MCF 10A (cell line): ENCODE data around the gene ISM1. TPM values are rescaled to one million over a fixed set of nuclear protein-coding genes. Genes with fewer than 3 reads are reported as not detected.
A peak's percentile ranks its signal among the peaks of the same experiment; 100 is the strongest.

ENCODE experiments used
- BruUV-seq: library from RNA; stranded (reverse); fragments of 400-500 nt; replicated peaks from 2 replicates; lab custom pipeline; 2021; lab: Mats Ljungman, UMichigan
- CTCF ChIA-PET: fragments of 300-600 bp; sonication (Branson Sonifier 250); formaldehyde crosslinking; extraction: SDS; loops from one replicate; lab custom pipeline; 2021; ENCODE audit warnings: antibody characterized with exemption, inconsistent platforms; lab: Yijun Ruan, JAX
- POLR2A ChIA-PET: fragments of 300-600, 350-650 bp; sonication (Branson Sonifier 250); formaldehyde crosslinking; extraction: SDS; loops from one replicate; lab custom pipeline; 2020; ENCODE audit warnings: antibody characterized with exemption, inconsistent platforms; lab: Yijun Ruan, JAX
- DNase-seq: peaks from one replicate; pipeline ENCODE4 v3.0.0-alpha.2; 2018; ENCODE audit not compliant: unreplicated experiment
- H3K27ac Mint-ChIP-seq: one replicate; pipeline ENCODE4 v1.8.0; 2022; ENCODE audit warnings: mild to moderate bottlenecking, low read depth, mixed read lengths; ENCODE audit not compliant: unreplicated experiment
- H3K27me3 Mint-ChIP-seq: one replicate; pipeline ENCODE4 v1.8.0; 2022; ENCODE audit warnings: mixed read lengths; ENCODE audit not compliant: insufficient read depth, unreplicated experiment
- H3K36me3 Mint-ChIP-seq: one replicate; pipeline ENCODE4 v1.8.0; 2022; ENCODE audit warnings: mild to moderate bottlenecking, moderate library complexity, mixed read lengths; ENCODE audit not compliant: insufficient read depth, unreplicated experiment
- H3K4me1 Mint-ChIP-seq: one replicate; pipeline ENCODE4 v1.8.0; 2022; ENCODE audit warnings: mixed read lengths; ENCODE audit not compliant: insufficient read depth, unreplicated experiment
- H3K4me3 Mint-ChIP-seq: one replicate; pipeline ENCODE4 v1.8.0; 2022; ENCODE audit warnings: mild to moderate bottlenecking, moderate library complexity, mixed read lengths; ENCODE audit not compliant: unreplicated experiment
- H3K9me3 Mint-ChIP-seq: one replicate; pipeline ENCODE4 v1.8.0; 2022; ENCODE audit warnings: mixed read lengths; ENCODE audit not compliant: unreplicated experiment
- intact Hi-C: fragments of 100-400 bp; cut with micrococcal nuclease; formaldehyde crosslinking; loops from 2 replicates; pipeline ENCODE4 v1.14.1; 2022
- total RNA-seq: library from RNA; stranded (reverse); gene quantifications from 2 replicates; pipeline ENCODE4 v1.2.3, GENCODE V29; 2022
- TF ChIP-seq, protein P1 (sequence below): fragments of 200-600 bp; IDR thresholded peaks from one replicate; pipeline ENCODE4 v1.8.0; 2022; ENCODE audit warnings: antibody characterized with exemption, mild to moderate bottlenecking; ENCODE audit not compliant: unreplicated experiment

The ISM1 gene
- total RNA-seq, 1 experiment from 2014 or later, result 1.0 TPM

DNA sequence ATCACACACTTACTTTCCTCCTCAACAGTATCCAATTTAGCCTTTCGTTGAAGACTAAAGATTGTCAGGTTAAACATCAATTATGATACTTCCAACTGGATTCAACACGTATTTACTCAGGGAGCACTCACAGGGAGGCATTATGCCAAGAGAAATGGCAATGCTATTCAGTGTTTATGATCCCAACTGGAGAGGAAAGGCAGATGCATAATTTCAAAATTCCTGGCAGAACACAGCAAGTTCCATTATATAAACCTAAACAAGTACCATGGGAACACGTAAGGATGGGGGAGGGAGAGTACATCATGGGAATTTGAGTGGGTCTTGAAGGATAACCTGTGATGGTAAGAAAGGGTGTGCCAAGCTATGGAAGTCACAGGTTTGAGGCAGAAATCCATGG lies 112.7 kb downstream of the ISM1 start:
- Mint-ChIP-seq H3K9me3 (no peaks in the 10 kb centered on the region), H3K27me3 (no peaks in the 10 kb centered on the region), H3K4me1 (peaks cover 11% of the 10 kb centered on the region), H3K36me3 (no peaks in the 10 kb centered on the region), H3K27ac (no peak overlapping the region), H3K4me3 (no peak overlapping the region)
- intact Hi-C loops, result no loop called here
- TF ChIP-seq, protein P1, sequence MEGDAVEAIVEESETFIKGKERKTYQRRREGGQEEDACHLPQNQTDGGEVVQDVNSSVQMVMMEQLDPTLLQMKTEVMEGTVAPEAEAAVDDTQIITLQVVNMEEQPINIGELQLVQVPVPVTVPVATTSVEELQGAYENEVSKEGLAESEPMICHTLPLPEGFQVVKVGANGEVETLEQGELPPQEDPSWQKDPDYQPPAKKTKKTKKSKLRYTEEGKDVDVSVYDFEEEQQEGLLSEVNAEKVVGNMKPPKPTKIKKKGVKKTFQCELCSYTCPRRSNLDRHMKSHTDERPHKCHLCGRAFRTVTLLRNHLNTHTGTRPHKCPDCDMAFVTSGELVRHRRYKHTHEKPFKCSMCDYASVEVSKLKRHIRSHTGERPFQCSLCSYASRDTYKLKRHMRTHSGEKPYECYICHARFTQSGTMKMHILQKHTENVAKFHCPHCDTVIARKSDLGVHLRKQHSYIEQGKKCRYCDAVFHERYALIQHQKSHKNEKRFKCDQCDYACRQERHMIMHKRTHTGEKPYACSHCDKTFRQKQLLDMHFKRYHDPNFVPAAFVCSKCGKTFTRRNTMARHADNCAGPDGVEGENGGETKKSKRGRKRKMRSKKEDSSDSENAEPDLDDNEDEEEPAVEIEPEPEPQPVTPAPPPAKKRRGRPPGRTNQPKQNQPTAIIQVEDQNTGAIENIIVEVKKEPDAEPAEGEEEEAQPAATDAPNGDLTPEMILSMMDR, result no peak
- no TSS peak for BruUV-seq
- CTCF ChIA-PET, result no interaction called here
- no peak for DNase-seq
- POLR2A ChIA-PET, result interaction anchor here (1.0 kb wide), 1 partner anchor 131 kb away, joined by 3 read pairs; no protein-coding TSS in a partner anchor

DNA sequence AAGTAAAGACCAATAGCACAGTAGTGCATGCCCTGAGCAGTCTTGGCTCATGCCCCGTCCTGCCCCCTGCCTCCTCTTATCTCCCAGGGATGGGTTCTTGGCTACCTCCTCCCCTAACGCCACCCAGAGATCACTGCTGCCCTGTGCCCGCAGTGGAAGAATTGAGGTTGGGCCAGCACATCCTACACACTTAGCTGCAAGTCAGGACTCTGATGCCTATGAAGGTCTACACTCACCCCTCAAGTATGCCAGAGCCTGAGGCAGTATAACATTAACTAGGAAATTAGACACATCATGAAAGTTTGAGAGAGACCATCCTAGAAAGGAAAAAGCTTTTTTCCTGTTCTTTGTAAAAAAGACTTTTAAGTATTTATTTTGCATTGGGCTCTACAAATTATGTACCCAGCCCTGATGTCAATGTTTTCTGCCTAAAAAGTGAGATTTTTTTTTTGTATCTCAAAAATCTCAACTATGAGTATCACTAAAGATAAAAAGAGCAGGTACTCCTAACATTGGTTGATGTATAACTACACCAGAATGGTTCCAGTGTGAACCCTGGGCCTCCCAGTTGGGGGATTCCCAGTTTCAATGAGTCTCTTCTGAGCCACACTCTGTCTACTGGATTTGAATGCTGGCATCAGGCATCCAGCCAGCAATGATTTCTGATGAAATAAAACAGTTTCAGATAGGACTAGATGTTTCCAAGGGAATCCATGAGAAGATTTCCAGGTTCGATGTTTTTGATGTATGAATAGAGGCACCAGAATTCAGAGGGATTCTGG lies 115.4 kb downstream of the ISM1 start:
- Mint-ChIP-seq H3K27ac (peak overlapping the region; percentile 61), H3K36me3 (no peaks in the 10 kb centered on the region), H3K4me3 (no peak overlapping the region), H3K4me1 (peaks cover 11% of the 10 kb centered on the region), H3K9me3 (no peaks in the 10 kb centered on the region), H3K27me3 (no peaks in the 10 kb centered on the region)
- TF ChIP-seq, protein P1, result no peak
- ChIA-PET POLR2A (interaction anchor here (0.7 kb wide), 1 partner anchor 19 kb away, joined by 3 read pairs; no protein-coding TSS in a partner anchor), CTCF (interaction anchor here (0.7 to 1.0 kb wide), 2 partner anchors 25 to 210 kb away, joined by 3 to 4 read pairs; no protein-coding TSS in a partner anchor)
- no TSS peak for BruUV-seq
- intact Hi-C loops, result no loop called here
- peak; percentile 39 for DNase-seq

DNA sequence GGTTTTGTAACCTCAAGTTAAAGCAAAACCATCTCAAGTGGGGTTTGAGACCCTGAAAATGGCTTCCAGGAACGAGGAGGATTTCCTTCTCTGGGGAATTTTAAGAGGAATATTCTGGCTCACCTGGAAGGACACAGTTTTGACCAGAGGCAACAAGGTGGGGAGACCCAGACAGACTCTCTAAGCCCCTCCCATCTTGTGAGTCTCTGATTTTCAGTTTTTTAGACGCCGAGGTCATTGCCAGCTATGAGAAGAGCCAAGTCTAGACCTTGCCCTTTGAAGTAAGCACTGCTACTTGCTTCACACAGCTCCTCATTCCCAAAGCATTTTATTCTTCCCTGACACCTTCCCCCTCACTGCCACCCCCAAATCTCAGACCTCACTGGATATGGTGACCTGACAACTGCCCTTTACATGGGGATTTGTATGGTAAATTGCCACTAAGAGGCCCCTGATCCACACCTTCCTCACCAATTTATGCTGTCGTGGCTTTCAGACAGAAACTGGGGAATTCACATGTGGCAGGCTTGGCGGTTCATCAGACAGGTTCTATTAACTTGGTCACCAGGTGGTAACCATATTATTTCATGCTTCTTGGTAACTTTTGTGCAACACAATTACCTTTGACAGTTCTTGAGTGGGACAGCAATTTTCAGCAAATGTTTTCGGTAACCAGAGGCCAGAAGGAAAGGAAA lies 116.2 kb downstream of the ISM1 start:
- H3K4me1 Mint-ChIP-seq, result peaks cover 11% of the 10 kb centered on the region
- ChIA-PET POLR2A (no interaction called here), CTCF (interaction anchor here (0.7 to 1.0 kb wide), 2 partner anchors 26 to 210 kb away, joined by 3 to 4 read pairs; no protein-coding TSS in a partner anchor)
- H3K27ac Mint-ChIP-seq, result peak overlapping the region; percentile 61
- no peaks in the 10 kb centered on the region for H3K36me3 Mint-ChIP-seq
- TF ChIP-seq, protein P1, result no peak
- BruUV-seq, result no TSS peak
- H3K27me3 Mint-ChIP-seq, result no peaks in the 10 kb centered on the region
- H3K4me3 Mint-ChIP-seq, result no peak overlapping the region
- DNase-seq, result no peak
- intact Hi-C loops, result no loop called here
- no peaks in the 10 kb centered on the region for H3K9me3 Mint-ChIP-seq

DNA sequence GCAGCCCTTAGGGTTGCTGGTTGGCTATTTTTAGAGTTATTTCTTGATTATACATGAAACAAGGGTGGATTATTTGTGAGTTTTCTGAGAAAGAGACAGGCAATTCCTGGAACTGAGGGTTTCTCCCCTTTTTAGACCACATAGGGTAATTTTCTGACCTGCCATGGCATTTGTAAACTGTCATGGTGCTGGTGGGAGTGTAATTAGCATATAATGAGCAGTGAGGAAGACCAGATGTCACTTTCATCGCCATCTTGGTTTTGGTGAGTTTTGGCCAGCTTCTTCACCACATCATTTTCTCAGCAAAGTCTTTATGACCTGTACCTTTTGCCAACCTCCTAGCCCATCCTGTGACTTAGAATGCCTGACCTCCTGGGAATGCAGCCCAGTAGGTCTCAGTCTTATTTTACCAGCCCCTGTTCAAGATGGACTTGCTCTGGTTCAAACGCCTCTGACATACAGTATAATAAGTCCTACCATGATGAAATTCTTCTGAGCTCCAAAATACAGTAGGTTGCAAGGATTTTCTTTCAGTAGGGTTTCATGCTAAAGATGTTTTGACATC lies 117.1 kb downstream of the ISM1 start:
- TF ChIP-seq, protein P1, result no peak
- POLR2A ChIA-PET, result no interaction called here
- no peak overlapping the region for H3K27ac Mint-ChIP-seq
- no peak for DNase-seq
- peaks cover 11% of the 10 kb centered on the region for H3K4me1 Mint-ChIP-seq
- H3K36me3 Mint-ChIP-seq, result no peaks in the 10 kb centered on the region
- no peaks in the 10 kb centered on the region for H3K9me3 Mint-ChIP-seq
- intact Hi-C loops, result no loop called here
- no peaks in the 10 kb centered on the region for H3K27me3 Mint-ChIP-seq
- CTCF ChIA-PET, result interaction anchor here (1.4 to 3.6 kb wide), 2 partner anchors 35 to 208 kb away, joined by 9 to 18 read pairs; no protein-coding TSS in a partner anchor
- no peak overlapping the region for H3K4me3 Mint-ChIP-seq
- no TSS peak for BruUV-seq
